Measurements from ENCODE around the gene CFAP69. TPM values are rescaled to one million over a fixed set of nuclear protein-coding genes. Genes with fewer than 3 reads are reported as not detected.
A peak's percentile ranks its signal among the peaks of the same experiment; 100 is the strongest.
"Not testable (repeated sequence)": the region's sequence is repeated elsewhere in the genome, so short reads cannot be mapped to it uniquely, and the experiment has no call there.

CFAP69 gene
- total RNA-seq, 1 donor from 2014 or later = 1.8 TPM

GRCh38 chr7:90346336-90347125 lies 101.6 kb downstream of the CFAP69 start, which contains the start of gene GTPBP10:
Gene GTPBP10 (plus strand): TSS chr7:90346716. CDS start chr7:90346742, 26 bp downstream.
- peaks cover 5% of the 10 kb centered on the region for H3K36me3 Mint-ChIP-seq (ENCODE audit: low read depth, unreplicated experiment)
- peaks cover 12% of the 10 kb centered on the region for H3K4me1 Mint-ChIP-seq (ENCODE audit: unreplicated experiment)
- no peaks in the 10 kb centered on the region for H3K9me3 Mint-ChIP-seq (ENCODE audit: unreplicated experiment)
- DNase-seq (ENCODE audit: low spot score) = peak; percentile 91
- peak within 1 kb of the TSS; percentile 97 for H3K27ac Mint-ChIP-seq (ENCODE audit: unreplicated experiment)
- H3K27me3 Mint-ChIP-seq (ENCODE audit: unreplicated experiment) = peaks cover 8% of the 10 kb centered on the region
- TF ChIP-seq CTCF (IDR thresholded peaks at IDR 0.05; ENCODE audit: unreplicated experiment) = no peak
- peak within 1 kb of the TSS; percentile 97 for H3K4me3 Mint-ChIP-seq (ENCODE audit: unreplicated experiment)

- H3K36me3 Mint-ChIP-seq (ENCODE audit: low read depth, unreplicated experiment) = peaks cover 5% of the 10 kb centered on the region
- no peaks in the 10 kb centered on the region for H3K9me3 Mint-ChIP-seq (ENCODE audit: unreplicated experiment)
- peaks cover 8% of the 10 kb centered on the region for H3K27me3 Mint-ChIP-seq (ENCODE audit: unreplicated experiment)
- H3K4me3 Mint-ChIP-seq (ENCODE audit: unreplicated experiment) = peak overlapping the region; percentile 97
- no peak for TF ChIP-seq CTCF (IDR thresholded peaks at IDR 0.05; ENCODE audit: unreplicated experiment)
- peaks cover 12% of the 10 kb centered on the region for H3K4me1 Mint-ChIP-seq (ENCODE audit: unreplicated experiment)
- no peak for DNase-seq (ENCODE audit: low spot score)
- H3K27ac Mint-ChIP-seq (ENCODE audit: unreplicated experiment) = peak overlapping the region; percentile 15
These were observed 102.8 kb downstream of the CFAP69 start for GRCh38 chr7:90347759-90348158.

- H3K27me3 Mint-ChIP-seq (ENCODE audit: unreplicated experiment) = peaks cover 8% of the 10 kb centered on the region
- DNase-seq (ENCODE audit: low spot score) = no peak
- H3K9me3 Mint-ChIP-seq (ENCODE audit: unreplicated experiment) = no peaks in the 10 kb centered on the region
- no peak overlapping the region for H3K27ac Mint-ChIP-seq (ENCODE audit: unreplicated experiment)
- no peak for TF ChIP-seq CTCF (IDR thresholded peaks at IDR 0.05; ENCODE audit: unreplicated experiment)
- H3K36me3 Mint-ChIP-seq (ENCODE audit: low read depth, unreplicated experiment) = peaks cover 5% of the 10 kb centered on the region
- H3K4me1 Mint-ChIP-seq (ENCODE audit: unreplicated experiment) = peaks cover 12% of the 10 kb centered on the region
- H3K4me3 Mint-ChIP-seq (ENCODE audit: unreplicated experiment) = no peak overlapping the region
These were observed 104.3 kb downstream of the CFAP69 start for GRCh38 chr7:90349305-90349704.

- not testable (repeated sequence) for H3K27ac Mint-ChIP-seq (ENCODE audit: unreplicated experiment); H3K27me3 Mint-ChIP-seq (ENCODE audit: unreplicated experiment); H3K9me3 Mint-ChIP-seq (ENCODE audit: unreplicated experiment); H3K4me3 Mint-ChIP-seq (ENCODE audit: unreplicated experiment); H3K36me3 Mint-ChIP-seq (ENCODE audit: low read depth, unreplicated experiment); DNase-seq (ENCODE audit: low spot score)
- H3K4me1 Mint-ChIP-seq (ENCODE audit: unreplicated experiment) = peaks cover 12% of the 10 kb centered on the region
These were observed 105.1 kb downstream of the CFAP69 start for GRCh38 chr7:90350032-90350431.

GRCh38 chr7:90351987-90352386 lies 107.0 kb downstream of the CFAP69 start:
- Mint-ChIP-seq H3K9me3 (ENCODE audit: unreplicated experiment) (no peaks in the 10 kb centered on the region), H3K4me1 (ENCODE audit: unreplicated experiment) (peaks cover 7% of the 10 kb centered on the region), H3K27me3 (ENCODE audit: unreplicated experiment) (peaks cover under 1% of the 10 kb centered on the region), H3K27ac (ENCODE audit: unreplicated experiment) (no peak overlapping the region), H3K4me3 (ENCODE audit: unreplicated experiment) (no peak overlapping the region), H3K36me3 (ENCODE audit: low read depth, unreplicated experiment) (peaks cover 15% of the 10 kb centered on the region)
- DNase-seq (ENCODE audit: low spot score) = no peak
- TF ChIP-seq CTCF (IDR thresholded peaks at IDR 0.05; ENCODE audit: unreplicated experiment) = no peak

Other genes starting within 250 kb of the CFAP69 start
- 1.0 TPM for gene STEAP1, start 90.7 kb upstream of the CFAP69 start, total RNA-seq (ENCODE audit: unreplicated experiment)
- 0.49 TPM for gene STEAP2, start 33.4 kb upstream of the CFAP69 start, total RNA-seq (ENCODE audit: unreplicated experiment)
- not detected for gene FAM237B, start 76.1 kb downstream of the CFAP69 start, total RNA-seq (ENCODE audit: unreplicated experiment)
- gene GTPBP10, start 101.5 kb downstream of the CFAP69 start, total RNA-seq (ENCODE audit: unreplicated experiment) = 21.6 TPM
- gene CLDN12, start 158.3 kb downstream of the CFAP69 start, total RNA-seq (ENCODE audit: unreplicated experiment) = 29.0 TPM
- gene PTTG1IP2, start 224.5 kb downstream of the CFAP69 start, total RNA-seq (ENCODE audit: unreplicated experiment) = not detected